Right forelimb (tissue), 1 donor: ENCODE measurements around the gene GABBR2.

Experiments used
- DNase-seq: peaks from one replicate; pipeline ENCODE4 v3.0.0-alpha.2; 2018

The GABBR2 gene

GRCh38 chr9:98708933-98709911, at the start of gene GABBR2:
Gene GABBR2 (minus strand): TSS chr9:98708935. CDS start chr9:98708737, 198 bp downstream.
- peak; percentile 38 for DNase-seq

DNA sequence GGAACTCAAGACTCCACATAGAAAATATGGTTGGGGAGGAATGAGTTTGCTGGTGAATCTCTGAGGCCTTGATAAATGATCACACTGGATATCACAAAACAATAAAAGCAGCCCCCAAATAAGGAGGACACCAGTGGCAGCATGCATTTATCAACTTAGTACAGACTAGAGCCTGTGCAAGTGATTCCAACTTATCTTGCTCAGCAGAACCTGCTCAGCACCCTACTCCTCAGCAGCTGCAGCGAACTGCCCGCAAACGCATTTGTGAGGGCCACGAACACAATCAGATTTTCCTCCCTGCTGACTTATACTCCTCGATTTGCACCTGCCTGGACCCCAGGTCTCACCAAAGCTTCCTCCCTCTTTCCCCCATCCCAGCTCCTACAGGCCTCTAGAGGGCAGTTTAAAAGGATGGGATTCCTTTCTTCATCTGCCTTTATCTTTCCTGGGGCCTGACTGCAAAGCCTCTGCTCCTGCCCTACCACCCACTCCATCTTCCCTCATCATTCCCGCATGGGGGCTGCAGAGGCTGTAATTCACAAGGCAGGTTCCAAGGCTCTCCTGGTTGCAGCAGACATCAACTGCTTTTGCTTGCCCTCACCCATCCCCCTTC, 46.4 kb upstream of the GABBR2 start:
- DNase-seq: no peak

GRCh38 chr9:98751210-98751609, 42.5 kb upstream of the GABBR2 start:
- no peak for DNase-seq

DNA sequence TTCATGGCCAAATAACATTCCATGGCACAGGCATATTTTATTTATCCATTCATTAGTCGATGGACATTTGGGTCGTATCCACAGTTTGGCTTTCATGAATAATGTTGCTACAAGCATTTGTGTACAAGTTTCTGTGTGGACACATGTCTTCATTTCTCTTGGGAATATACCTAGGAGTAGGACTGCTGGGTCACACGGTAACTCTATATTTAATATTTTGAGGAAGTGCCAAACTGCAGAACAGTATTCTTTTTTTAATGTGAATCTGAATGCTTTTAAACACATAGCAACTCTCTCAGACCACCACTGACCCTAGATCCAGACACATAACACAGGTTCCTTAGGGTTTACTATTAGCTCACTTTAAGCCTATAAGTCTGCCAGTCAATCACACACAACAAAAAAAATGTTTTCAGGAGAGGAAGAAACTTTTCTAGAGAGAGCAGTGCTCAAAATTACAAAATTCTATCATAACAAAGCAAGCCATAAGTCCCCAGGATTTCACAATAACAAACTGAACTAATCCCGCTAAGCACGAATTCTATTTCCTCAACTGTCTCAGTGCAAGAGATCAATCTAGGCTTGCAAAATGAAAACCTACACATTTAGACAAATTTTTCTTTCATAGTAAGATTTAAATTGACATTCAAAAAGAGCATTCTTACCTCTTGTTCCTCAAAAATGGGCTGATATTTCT, 41.8 kb upstream of the GABBR2 start:
- DNase-seq: no peak

DNA sequence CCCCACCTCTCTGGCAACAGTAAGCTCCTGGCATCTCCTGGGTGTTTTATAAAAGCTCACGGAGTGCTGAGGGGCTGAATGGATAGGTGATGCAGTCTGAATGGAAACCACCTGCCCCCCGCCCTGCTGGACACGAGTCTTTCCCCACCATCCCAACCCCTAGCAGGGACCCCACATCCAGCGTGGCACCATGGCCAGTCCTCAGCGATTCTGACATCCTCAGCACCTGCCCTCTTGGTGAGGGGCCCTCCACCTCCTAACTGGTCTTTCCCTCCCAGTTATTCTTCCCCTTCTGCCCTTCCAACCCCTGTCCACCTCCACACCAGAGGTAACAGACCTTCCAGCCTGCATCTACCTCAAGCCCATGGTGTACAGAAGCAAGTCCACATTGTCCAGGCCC, 38.7 kb upstream of the GABBR2 start:
- no peak for DNase-seq

- no peak for DNase-seq
Measured at GRCh38 chr9:98745470-98745869, 36.7 kb upstream of the GABBR2 start.

GRCh38 chr9:98743818-98744611, 35.3 kb upstream of the GABBR2 start:
- DNase-seq: no peak

DNA sequence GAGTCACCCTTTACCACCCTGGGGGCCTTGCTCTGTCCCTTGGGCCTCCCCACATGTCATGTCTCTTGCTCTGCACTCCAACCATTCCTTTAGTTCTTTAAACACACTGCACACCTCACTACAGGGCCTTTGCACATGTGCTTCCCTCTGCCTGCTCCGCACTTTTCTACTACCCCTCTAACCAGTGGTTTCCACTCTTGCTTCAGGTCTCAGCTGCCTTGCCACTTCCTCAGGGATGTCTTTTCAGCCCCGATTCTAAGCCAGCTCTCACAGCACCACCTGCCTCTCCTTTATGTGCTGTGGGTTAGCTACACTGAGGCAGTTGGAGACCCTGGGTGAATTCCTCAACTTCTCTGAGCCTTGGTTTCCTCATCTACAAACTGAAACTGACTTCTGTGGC, 34.6 kb upstream of the GABBR2 start:
- no peak for DNase-seq

DNA sequence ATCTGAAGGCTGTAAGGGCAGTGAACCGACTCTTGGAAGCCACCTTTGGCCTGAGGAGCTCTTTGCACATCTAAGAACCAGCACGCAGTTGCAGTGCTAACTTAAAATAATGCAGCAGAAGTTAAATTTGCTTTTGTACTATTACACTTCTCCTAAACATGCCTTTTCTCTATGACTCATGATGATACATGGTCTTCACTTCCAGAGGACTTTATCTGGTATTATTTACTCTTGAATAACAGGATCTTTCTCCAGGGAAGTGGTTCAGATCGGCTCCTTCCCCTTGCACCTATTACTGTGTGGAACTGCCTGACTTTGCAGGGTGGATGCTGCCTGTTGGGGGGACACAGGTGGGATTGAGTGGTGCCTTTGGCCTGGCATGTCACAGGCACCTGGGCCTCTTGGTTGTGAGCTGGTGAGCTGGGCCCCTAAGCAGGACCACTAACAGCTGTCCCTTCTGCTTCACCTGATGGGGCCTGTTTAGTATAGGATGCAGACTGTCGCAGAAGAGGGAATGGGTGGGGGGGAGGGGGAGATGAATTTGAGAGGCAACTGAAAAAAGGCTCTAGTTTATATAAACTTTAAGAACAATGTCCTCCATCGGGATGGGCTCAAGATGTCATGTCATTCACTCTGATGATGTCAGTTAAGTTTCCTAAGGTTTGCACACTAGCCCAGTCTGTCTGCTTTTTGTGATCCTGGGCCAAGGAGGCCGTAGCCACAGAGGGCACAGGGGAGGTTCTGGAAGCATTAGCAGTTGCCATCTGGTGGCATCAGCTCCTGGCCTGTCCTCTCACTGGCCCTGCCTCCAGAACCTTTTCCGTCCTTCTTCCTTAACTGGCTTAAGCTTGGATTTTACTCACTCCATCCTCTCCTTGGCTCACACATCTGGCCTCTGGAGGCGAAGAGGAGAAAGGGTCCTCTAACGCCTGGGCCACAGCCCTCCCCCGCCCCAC, 33.9 kb upstream of the GABBR2 start:
- DNase-seq: no peak

DNA sequence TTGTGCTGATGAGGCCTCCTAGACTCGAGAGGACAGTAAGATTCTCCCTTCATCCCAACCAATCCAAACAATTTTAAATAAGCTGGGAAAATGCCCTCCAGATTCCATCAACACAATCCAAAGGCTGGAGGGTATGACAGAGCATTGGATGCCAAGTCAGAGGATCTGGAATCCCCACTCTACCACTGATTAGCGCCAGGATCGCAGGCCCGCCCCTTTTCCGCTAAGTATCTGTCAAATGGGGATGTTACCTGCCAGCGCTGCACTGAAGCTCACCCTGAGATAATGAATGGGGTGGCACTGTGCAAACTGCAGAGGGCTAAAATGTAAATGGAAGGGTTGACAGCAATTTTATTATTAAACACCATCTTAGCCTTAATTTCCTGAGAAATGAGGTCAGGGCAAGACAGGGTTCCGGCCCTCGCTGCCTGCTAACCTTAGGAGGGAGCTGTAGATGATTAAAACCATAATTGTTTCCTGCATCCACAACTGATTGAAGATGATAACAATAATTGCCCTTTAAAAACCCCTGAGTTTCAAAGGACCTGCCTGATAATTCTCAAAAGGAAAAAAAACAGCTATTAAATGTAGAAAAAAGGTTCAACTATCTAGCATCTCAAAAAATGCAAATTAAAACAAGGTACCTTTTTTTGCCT, 31.6 kb upstream of the GABBR2 start:
- no peak for DNase-seq

DNA sequence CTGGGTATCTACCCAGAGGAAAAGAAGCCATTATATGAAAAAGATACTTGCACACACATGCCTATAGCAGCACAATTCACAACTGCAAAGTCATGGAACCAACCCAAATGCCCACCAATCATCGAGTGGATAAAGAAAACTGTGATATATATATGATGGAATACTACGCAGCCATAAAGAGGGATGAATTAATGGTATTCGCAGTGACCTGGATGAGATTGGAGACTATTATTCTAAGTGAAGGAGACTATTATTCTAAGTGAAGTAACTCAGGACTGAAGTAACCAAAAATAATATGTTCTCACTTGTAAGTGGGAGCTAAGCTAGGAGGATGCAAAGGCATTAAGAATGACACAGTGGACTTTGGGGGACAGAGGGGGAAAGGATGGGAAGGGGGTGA, 30.0 kb upstream of the GABBR2 start:
- DNase-seq: no peak

- no peak for DNase-seq
Measured at GRCh38 chr9:98736226-98736625, 27.5 kb upstream of the GABBR2 start.

DNA sequence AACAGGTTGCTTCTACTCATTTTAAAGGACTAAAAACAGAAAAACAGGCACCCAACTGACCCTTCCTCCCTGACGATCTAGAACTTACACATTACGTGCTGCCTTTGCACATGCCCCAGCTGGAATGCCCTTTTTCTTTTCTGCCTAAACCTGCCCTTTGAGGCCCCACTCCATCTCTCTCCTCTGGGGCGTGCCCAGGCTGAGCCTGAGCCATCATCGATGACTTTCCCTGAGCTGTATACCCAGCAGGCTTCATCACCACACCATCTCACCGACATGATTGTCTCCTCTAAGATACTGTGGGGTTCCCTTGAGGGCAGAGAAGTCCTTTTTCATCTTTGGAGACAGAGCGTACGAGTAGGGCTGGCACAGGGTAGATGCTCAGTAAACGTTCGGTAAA, 24.1 kb upstream of the GABBR2 start:
- no peak for DNase-seq

DNA sequence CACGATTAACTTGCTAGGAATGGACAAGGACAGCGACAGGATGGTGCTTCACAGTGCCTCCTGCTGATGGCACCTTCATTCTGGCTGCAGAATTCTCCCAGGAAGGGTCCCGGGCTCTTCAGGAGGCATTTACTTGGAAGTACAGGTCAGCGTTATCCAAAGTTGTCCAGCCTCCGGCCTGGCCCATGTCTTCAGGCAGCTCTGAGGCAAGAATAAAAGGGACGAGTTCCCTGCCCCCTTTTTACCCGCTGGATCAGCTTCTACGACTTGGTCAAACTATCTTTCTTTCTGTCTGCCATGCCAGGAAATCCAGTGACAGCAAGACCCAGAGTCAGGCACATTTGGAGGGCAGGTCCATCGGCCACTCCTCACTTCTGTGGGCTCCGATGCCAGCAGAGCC, 23.4 kb upstream of the GABBR2 start:
- DNase-seq: no peak

GRCh38 chr9:98730871-98731270, 22.1 kb upstream of the GABBR2 start:
- DNase-seq: no peak

- no peak for DNase-seq
Measured at GRCh38 chr9:98728500-98728899, 19.8 kb upstream of the GABBR2 start.

DNA sequence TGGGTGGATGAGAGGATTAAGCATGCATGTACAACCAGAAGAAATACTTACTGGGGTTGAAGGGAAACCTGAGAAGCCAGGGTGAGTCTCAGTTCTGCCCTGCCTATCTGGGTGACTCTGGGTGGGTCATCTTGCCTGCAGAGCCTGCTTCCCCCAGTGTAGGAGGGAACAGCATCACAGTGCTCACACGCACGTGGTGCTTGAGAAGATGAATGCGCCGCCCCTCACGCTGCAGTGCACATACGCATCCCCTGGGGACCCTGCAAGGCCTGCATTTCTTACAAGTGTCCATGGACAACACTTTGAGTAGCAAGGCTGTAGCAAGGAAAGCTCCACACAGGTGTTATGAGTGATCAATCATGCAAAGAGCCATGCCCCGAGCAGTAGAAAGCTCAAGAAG, 18.7 kb upstream of the GABBR2 start:
- no peak for DNase-seq

DNA sequence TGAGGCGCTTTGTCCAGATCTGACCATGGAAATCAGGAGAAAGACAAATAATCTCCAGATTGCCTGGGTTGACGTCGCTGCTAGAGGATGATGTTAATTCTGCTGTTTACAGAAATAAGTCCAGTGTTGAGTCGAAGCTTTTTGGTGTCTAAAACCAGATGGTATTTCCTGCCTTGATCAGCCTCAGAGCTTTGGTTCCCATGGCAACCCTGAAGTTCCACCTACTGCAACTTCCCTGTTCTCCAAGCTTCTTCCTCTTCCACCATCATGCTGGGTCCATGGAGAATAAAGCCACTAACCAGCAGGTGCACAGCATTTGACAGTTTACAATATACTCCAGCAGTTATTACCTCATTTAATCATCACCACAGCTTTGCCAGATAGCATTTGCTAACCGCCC, 18.0 kb upstream of the GABBR2 start:
- DNase-seq: no peak

DNA sequence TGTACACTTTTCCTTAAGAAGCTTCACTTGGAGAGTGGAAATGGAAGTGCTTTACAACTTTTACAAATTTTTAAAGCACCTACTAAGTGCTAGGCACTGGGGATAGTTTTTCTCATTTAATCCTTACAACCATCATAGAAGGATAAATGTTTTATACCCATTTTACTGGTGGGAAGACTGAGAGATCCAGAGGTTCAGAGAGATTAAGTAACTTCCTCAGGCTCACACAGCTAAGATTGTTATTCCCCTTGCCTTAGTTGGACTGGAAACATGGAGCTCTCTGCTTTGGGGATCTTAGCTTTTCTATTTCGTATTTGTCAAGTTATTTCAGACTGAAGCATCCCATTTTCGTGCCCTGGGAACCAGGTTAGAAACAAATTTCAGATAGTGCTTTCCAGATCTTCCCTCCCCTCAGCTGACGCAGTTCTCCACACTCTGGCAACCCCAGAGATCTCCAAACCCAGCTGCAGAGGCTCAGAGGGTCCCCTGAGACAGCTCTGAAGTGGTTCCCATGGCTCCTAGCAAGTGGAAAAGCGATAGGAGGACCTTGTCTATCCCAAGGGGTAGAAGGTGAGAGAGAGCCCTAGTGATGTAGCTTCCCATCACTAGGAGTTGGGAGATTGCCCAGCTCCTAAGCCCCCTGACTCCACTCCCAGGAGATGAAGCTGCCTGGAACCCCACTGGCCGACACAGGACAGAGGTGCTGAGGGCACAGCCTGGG, 16.2 kb upstream of the GABBR2 start:
- no peak for DNase-seq

DNA sequence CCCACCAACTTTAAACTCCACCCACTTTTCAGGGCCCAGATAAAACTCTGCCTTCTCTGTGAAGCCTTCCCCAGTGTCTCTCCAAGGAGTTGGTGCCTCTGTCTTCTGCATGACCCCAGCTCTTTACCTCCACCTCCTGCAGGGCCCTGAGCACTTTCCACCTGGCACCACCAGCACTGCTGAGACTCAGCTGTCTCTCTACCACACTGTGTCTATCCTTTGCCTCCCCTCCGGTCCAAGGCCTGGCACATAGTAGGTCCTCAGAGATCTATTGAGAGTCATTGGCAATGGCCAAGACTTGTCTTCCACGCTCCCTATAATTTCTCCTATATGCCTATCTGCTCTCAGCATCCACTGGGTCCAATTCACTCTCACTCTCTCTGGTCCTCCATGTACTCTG, 12.9 kb upstream of the GABBR2 start:
- no peak for DNase-seq
